Daoy (cell line): Measurements from ENCODE around the gene TLDC2. TPM values are rescaled to one million over a fixed set of nuclear protein-coding genes. Genes with fewer than 3 reads are reported as not detected.
A peak's percentile ranks its signal among the peaks of the same experiment; 100 is the strongest.

Experiments
- DNase-seq: peaks from one replicate; pipeline ENCODE4 v3.0.0-alpha.2; 2015; ENCODE audit warnings: low read depth
- total RNA-seq: library from RNA; depleted of rRNA; stranded (reverse); fragments of >200 nt; shearing (Covaris generic); gene quantifications from 2 replicates; pipeline ENCODE4 v1.2.3, GENCODE V29; 2014

The TLDC2 gene
- total RNA-seq, 1 experiment from 2014 or later = not detected

DNA sequence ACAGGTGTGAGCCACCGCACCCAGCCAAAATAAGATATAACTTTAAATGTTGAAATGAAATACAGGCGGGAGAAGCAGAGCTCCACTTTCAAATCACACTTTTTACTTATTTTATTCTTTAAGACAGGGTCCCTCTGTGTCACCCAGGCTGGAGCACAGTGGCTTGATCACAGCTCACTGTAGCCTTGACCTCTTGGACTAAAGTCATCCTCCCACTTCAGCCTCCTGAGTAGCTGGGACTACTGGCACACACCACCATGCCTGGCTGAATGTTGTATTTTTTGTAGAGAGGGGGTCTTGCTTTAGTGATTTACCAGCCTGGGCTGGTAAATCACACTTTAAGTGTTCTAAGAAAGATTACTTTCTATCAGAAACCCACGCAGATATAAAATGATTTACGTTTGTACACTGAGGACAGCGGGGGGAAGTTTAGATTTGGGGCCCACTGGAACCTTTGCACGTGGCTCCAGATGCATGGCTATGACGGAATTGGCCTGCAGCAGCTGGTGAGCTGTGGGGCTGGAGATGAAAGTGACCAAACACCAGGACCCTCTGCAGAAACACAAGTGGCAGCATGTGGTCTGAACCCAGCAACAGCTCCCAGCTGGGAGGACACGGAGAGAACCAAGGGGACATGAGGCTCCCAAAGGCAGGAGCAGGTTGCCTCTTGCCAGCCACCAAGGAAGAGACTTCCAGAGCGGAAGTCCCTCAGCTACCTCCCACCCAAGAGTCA is 26.4 kb upstream of the TLDC2 start:
- no peak for DNase-seq

GRCh38 chr20:36850759-36851158 is 25.2 kb upstream of the TLDC2 start:
- no peak for DNase-seq

- DNase-seq = no peak
Measured at GRCh38 chr20:36851490-36851889, 24.4 kb upstream of the TLDC2 start.

- no peak for DNase-seq
Measured at GRCh38 chr20:36852187-36852586, 23.8 kb upstream of the TLDC2 start.

- no peak for DNase-seq
Measured at GRCh38 chr20:36854348-36855240, 21.3 kb upstream of the TLDC2 start.

DNA sequence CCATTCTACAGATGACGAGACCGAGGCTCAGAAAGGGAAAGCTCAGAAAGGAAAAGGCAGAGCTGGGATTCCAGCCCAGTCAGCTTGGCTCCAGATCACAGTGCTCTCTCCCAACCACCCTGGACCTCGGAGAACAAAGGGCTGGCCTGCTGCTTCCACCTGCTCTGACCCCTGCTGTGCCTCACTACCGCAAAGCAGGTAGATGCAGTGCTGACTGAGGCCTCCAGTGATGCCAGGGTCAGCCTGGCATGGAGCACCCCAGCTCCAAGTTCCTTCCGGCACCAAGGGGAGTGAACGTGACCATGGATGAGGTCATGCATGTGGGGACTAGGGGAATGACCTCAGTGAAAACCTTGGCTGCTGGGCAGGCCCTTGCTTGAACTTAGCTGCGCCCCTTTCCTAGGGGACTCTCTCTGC is 20.7 kb upstream of the TLDC2 start:
- DNase-seq = no peak

GRCh38 chr20:36856195-36856594 is 19.7 kb upstream of the TLDC2 start:
- peak; percentile 64 for DNase-seq

GRCh38 chr20:36856691-36857635 is 19.0 kb upstream of the TLDC2 start:
- DNase-seq = no peak

- no peak for DNase-seq
Measured at GRCh38 chr20:36859282-36859555, 16.7 kb upstream of the TLDC2 start.

GRCh38 chr20:36859700-36860330 is 16.1 kb upstream of the TLDC2 start:
- no peak for DNase-seq

- no peak for DNase-seq
Measured at GRCh38 chr20:36860339-36860738, 15.6 kb upstream of the TLDC2 start.

GRCh38 chr20:36860811-36861624 is 14.9 kb upstream of the TLDC2 start:
- no peak for DNase-seq

GRCh38 chr20:36861625-36861874 is 14.4 kb upstream of the TLDC2 start:
- DNase-seq = peak; percentile 34

DNA sequence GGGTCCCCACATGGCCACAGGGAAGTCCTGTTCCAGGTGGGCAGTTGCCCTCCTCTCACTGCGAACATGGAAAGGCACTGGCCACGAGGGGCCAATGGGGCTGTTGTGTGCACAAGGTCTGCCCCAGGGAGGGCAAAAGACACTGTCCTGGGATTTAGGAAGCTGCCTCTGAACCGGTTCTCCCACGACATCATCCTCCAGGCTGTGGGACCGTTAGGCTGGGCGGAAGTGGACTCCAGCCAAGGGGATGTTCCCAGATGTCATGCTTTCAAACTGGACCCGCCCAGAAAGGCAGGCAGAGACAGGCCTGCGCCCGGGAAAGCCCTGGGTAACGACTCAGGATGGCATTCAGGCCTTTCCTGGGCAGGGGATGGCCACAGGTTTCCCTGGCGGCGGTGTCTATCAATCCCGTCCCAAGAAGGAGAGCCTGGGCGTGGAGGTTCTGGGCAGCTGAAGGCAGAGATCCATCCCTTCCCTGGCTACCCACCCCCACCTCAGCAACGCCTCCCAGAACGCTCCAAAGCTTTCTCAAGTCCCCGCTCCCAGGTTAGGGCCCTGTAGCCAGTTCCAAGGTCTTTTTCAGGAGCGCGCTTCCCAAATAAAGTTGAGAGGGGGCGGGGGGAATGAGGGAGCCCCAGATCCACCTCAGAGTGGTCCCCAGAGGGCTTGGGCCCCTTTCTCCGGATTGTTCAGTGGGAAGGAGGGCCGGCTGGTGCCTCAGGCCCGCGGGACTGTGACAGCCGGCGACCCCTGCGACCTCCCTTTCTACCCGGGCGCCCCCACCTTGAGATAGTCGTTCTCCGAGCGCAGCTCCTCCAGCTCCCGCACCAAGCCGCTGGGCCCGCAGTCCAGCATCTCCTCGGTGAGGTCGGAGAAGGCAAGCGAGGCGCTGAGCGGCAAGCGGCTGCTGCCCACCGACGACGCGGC is 13.8 kb upstream of the TLDC2 start:
- peak; percentile 93 for DNase-seq

GRCh38 chr20:36862857-36863668 is 12.9 kb upstream of the TLDC2 start:
- DNase-seq = no peak

DNA sequence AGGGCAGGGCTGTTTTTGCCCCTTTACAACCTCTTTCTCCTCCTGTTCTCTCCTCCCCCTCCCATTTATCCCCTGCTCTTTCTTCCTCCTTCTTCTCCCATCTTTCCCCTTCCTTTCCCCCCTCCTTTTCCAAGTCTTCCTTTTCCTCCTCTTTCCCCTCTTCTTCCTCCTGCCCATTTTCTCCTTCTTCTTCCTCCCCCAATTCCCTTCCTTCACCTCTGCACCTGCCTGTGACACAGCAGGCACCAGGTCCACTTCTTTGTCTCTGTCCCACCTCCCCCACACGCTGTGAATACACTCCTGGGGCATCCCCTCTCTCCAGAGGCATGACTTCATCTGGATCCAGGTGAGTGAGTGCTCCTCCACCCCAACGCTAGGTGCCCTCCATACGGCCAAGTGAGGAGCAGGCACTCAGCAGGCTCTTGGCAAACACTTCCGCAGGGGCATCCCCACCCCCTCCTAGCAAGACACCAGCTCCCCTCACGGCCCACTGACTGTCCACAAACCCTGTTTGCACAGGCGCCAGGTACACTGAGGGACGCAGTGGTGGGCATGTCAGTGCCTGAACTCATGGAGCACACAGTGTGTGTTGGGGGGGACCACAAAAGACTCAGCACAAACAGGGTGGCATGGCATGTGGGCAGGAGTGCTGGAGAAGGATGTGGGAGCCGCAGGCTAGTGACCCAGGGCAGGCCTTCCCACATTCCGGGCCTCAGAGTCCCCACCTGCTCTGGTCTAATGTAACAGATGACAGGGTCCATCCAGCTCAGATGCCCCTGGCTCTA is 10.7 kb upstream of the TLDC2 start:
- DNase-seq = no peak

DNA sequence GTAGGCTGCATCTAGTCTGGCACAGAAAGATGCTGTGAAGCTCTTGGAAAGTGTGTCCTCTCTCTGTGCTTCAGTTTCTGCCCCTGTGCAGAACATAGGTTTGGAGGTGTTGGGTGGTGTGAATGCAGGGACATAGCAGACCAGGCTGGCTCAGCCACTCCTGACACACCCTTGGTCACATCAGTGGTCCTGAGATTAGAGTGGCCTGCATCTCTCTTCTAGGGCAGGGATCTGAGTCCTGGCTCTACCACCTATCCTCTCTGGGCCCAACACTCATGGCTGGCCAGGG is 10.1 kb upstream of the TLDC2 start:
- DNase-seq = no peak

- no peak for DNase-seq
Measured at GRCh38 chr20:36866164-36866563, 9.8 kb upstream of the TLDC2 start.
